Measurements from ENCODE around the gene HIC2.
"Not testable (repeated sequence)": the region's sequence is repeated elsewhere in the genome, so short reads cannot be mapped to it uniquely, and the experiment has no call there.

The HIC2 gene

GRCh38 chr22:21497984-21498383 is 80.8 kb downstream of the HIC2 start:
- not testable (repeated sequence) for DNase-seq

- not testable (repeated sequence) for DNase-seq
Observed at GRCh38 chr22:21498489-21498888, 81.3 kb downstream of the HIC2 start.

- not testable (repeated sequence) for DNase-seq
Observed at GRCh38 chr22:21499623-21500506, 82.7 kb downstream of the HIC2 start.

All from suppressor macrophage (primary cell).